Neural cell (in vitro differentiated cells): ENCODE measurements around the gene OVCH1. TPM values are rescaled to one million over a fixed set of nuclear protein-coding genes. Genes with fewer than 3 reads are reported as not detected.

Experiments used
- H2AFZ ChIP-seq: fragments of 200-600, 300-800 bp; sonication (generic), shearing (Covaris generic); 2 replicates; pipeline ENCODE4 v1.6.0; 2014; ENCODE audit warnings: low read depth, mild to moderate bottlenecking, antibody characterized with exemption, low read length, moderate library complexity
- H3F3A ChIP-seq: fragments of 200-600 bp; shearing (Covaris generic); 2 replicates; pipeline ENCODE4 v1.6.1; 2016; ENCODE audit warnings: mild to moderate bottlenecking, moderate library complexity, mixed read lengths, antibody characterized with exemption, low read length; ENCODE audit not compliant: insufficient read depth, poor library complexity, severe bottlenecking
- H3K27ac ChIP-seq: fragments of 200-600, 300-800 bp; sonication (generic), shearing (Covaris generic); 2 replicates; pipeline ENCODE4 v1.5.1; 2014; ENCODE audit warnings: mild to moderate bottlenecking, low read length, moderate library complexity
- H3K27me3 ChIP-seq: fragments of 300-800, 200-600 bp; sonication (generic), shearing (Covaris generic); 2 replicates; pipeline ENCODE4 v1.6.0; 2014; ENCODE audit warnings: mild to moderate bottlenecking, low read depth, low read length, moderate library complexity; ENCODE audit not compliant: insufficient read depth
- H3K36me3 ChIP-seq: fragments of 300-800, 200-600 bp; sonication (generic), shearing (Covaris generic); 2 replicates; pipeline ENCODE4 v1.5.1; 2014; ENCODE audit warnings: mild to moderate bottlenecking, antibody characterized with exemption, low read length, moderate library complexity; ENCODE audit not compliant: insufficient read depth
- H3K4me2 ChIP-seq: fragments of 300-800, 200-600 bp; sonication (generic), shearing (Covaris generic); 2 replicates; pipeline ENCODE4 v1.6.0; 2014; ENCODE audit warnings: mild to moderate bottlenecking, low read length
- H3K4me3 ChIP-seq: fragments of 300-800, 200-600 bp; sonication (generic), shearing (Covaris generic); 2 replicates; pipeline ENCODE4 v1.5.1; 2014; ENCODE audit warnings: mild to moderate bottlenecking, low read length, moderate library complexity
- H3K79me2 ChIP-seq: fragments of 200-600 bp; shearing (Covaris generic); replicated peaks from 2 replicates; pipeline ENCODE4 v1.6.0; 2014; ENCODE audit warnings: mild to moderate bottlenecking, low read length, moderate library complexity; ENCODE audit not compliant: insufficient read depth
- H3K9ac ChIP-seq: fragments of 300-800, 200-600 bp; sonication (generic), shearing (Covaris generic); 2 replicates; pipeline ENCODE4 v1.6.1; 2016; ENCODE audit warnings: mild to moderate bottlenecking, low read length, mixed read lengths
- H3K9me2 ChIP-seq: fragments of 200-600 bp; shearing (Covaris generic); 2 replicates; pipeline ENCODE4 v1.6.1; 2016; ENCODE audit warnings: mild to moderate bottlenecking, low read length, mixed read lengths; ENCODE audit not compliant: insufficient read depth
- H3K9me3 ChIP-seq: fragments of 200-600, 300-800 bp; sonication (generic), shearing (Covaris generic); 2 replicates; pipeline ENCODE4 v1.6.1; 2016; ENCODE audit warnings: mild to moderate bottlenecking, mixed run types, low read length, moderate library complexity, mixed read lengths
- H4K20me1 ChIP-seq: fragments of 200-600 bp; shearing (Covaris generic); 2 replicates; pipeline ENCODE4 v1.6.1; 2016; ENCODE audit warnings: mild to moderate bottlenecking, mixed run types; ENCODE audit not compliant: insufficient read depth
- EP300 ChIP-seq: fragments of 450-650 bp; conservative IDR thresholded peaks from 2 replicates; pipeline ENCODE4 v1.6.1; 2014; ENCODE audit warnings: antibody characterized with exemption, mild to moderate bottlenecking, moderate library complexity; ENCODE audit not compliant: poor library complexity, severe bottlenecking
- EZH2 ChIP-seq: fragments of 200-600, 300-800 bp; shearing (Covaris generic), sonication (generic); IDR thresholded peaks from 2 replicates; pipeline ENCODE4 v1.6.1; 2014; ENCODE audit warnings: antibody characterized with exemption, low read length, borderline replicate concordance, mild to moderate bottlenecking; ENCODE audit not compliant: insufficient read depth, poor library complexity, severe bottlenecking
- MXI1 ChIP-seq: fragments of 450-650 bp; conservative IDR thresholded peaks from 2 replicates; pipeline ENCODE4 v1.6.1; 2014; ENCODE audit warnings: antibody characterized with exemption, mild to moderate bottlenecking; ENCODE audit not compliant: poor library complexity, severe bottlenecking
- POLR2AphosphoS5 ChIP-seq: IDR thresholded peaks from 2 replicates; pipeline ENCODE4 v1.6.1; 2012
- RAD21 ChIP-seq: fragments of 450-650 bp; conservative IDR thresholded peaks from 2 replicates; pipeline ENCODE4 v1.6.1; 2014; ENCODE audit warnings: antibody characterized with exemption, mild to moderate bottlenecking, moderate library complexity
- SMC3 ChIP-seq: fragments of 450-650 bp; conservative IDR thresholded peaks from 2 replicates; pipeline ENCODE4 v1.6.1; 2014; ENCODE audit warnings: antibody characterized with exemption, mild to moderate bottlenecking, moderate library complexity; ENCODE audit not compliant: poor library complexity
- TAF1 ChIP-seq: IDR thresholded peaks from 2 replicates; pipeline ENCODE4 v1.6.1; 2012; ENCODE audit warnings: low read depth
- polyA plus RNA-seq: library from polyadenylated mRNA; depleted of rRNA; stranded (reverse); fragments of >200 nt; gene quantifications from 2 replicates; pipeline ENCODE4 v1.2.3, GENCODE V29; 2014
- TF ChIP-seq, protein P1 (sequence below): fragments of 450-650 bp; IDR thresholded peaks from 2 replicates; pipeline ENCODE4 v1.5.1; 2014; ENCODE audit warnings: antibody characterized with exemption, mild to moderate bottlenecking, moderate library complexity; ENCODE audit not compliant: poor library complexity, severe bottlenecking
- TF ChIP-seq, protein P2 (sequence below): IDR thresholded peaks from 2 replicates; pipeline ENCODE4 v1.6.1; 2012; ENCODE audit warnings: borderline replicate concordance

The OVCH1 gene
- polyA plus RNA-seq, 1 donor from 2014 or later: 0.83 TPM

DNA sequence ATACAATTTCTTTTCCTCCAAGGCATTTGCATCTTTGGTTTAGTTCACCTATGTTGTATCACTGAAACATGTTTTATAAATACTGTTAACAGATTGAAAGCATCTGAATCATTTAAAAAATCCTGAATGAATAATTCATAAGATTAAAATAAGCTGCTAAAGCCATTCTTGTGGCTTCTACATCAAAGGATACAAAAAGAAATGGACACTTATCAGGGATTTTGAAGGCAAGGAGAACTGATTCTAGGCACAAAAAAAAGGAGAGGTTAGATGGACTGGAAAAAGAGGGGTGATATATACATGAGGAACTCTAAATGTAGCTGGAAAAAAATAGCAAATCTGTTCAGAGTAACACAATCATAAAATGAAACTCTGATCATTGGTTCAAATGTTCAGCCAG is 5.8 kb upstream of the OVCH1 start:
- Histone ChIP-seq H3K27ac (no peak overlapping the region), H3K4me3 (no peak overlapping the region), H3K36me3 (no peaks in the 10 kb centered on the region), H3K9ac (no peak overlapping the region), H3K9me2 (no peaks in the 10 kb centered on the region), H4K20me1 (no peaks in the 10 kb centered on the region), H3F3A (no peaks in the 10 kb centered on the region), H2AFZ (no peak overlapping the region), H3K4me2 (no peak overlapping the region), H3K27me3 (no peaks in the 10 kb centered on the region), H3K79me2 (no peaks in the 10 kb centered on the region), H3K9me3 (no peaks in the 10 kb centered on the region)
- TF ChIP-seq, protein P1, sequence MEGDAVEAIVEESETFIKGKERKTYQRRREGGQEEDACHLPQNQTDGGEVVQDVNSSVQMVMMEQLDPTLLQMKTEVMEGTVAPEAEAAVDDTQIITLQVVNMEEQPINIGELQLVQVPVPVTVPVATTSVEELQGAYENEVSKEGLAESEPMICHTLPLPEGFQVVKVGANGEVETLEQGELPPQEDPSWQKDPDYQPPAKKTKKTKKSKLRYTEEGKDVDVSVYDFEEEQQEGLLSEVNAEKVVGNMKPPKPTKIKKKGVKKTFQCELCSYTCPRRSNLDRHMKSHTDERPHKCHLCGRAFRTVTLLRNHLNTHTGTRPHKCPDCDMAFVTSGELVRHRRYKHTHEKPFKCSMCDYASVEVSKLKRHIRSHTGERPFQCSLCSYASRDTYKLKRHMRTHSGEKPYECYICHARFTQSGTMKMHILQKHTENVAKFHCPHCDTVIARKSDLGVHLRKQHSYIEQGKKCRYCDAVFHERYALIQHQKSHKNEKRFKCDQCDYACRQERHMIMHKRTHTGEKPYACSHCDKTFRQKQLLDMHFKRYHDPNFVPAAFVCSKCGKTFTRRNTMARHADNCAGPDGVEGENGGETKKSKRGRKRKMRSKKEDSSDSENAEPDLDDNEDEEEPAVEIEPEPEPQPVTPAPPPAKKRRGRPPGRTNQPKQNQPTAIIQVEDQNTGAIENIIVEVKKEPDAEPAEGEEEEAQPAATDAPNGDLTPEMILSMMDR: no peak
- TF ChIP-seq MXI1 (no peak), TAF1 (no peak), POLR2AphosphoS5 (no peak), EP300 (no peak), RAD21 (no peak), SMC3 (no peak), EZH2 (no peak)
- TF ChIP-seq, protein P2, sequence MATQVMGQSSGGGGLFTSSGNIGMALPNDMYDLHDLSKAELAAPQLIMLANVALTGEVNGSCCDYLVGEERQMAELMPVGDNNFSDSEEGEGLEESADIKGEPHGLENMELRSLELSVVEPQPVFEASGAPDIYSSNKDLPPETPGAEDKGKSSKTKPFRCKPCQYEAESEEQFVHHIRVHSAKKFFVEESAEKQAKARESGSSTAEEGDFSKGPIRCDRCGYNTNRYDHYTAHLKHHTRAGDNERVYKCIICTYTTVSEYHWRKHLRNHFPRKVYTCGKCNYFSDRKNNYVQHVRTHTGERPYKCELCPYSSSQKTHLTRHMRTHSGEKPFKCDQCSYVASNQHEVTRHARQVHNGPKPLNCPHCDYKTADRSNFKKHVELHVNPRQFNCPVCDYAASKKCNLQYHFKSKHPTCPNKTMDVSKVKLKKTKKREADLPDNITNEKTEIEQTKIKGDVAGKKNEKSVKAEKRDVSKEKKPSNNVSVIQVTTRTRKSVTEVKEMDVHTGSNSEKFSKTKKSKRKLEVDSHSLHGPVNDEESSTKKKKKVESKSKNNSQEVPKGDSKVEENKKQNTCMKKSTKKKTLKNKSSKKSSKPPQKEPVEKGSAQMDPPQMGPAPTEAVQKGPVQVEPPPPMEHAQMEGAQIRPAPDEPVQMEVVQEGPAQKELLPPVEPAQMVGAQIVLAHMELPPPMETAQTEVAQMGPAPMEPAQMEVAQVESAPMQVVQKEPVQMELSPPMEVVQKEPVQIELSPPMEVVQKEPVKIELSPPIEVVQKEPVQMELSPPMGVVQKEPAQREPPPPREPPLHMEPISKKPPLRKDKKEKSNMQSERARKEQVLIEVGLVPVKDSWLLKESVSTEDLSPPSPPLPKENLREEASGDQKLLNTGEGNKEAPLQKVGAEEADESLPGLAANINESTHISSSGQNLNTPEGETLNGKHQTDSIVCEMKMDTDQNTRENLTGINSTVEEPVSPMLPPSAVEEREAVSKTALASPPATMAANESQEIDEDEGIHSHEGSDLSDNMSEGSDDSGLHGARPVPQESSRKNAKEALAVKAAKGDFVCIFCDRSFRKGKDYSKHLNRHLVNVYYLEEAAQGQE: no peak

DNA sequence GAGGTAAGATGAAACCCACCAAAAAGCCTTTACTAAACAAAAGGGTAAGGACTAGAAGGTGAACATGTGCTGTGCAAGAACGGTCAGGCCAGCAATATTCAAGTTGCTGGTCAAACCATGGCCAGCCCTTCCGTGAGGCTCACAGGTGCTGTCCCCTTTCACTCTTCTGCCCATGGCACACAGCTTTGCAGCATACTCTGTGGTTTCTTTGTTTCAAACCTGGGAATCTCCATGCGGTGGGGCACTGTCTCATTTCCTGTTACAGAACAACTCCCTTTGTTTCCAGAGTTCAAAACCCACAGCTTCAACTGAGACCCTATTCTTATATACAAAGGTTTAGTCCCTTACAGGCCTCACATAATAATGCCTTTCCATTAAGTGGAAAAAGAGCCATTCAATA is 1.7 kb upstream of the OVCH1 start:
- H3K9me3 ChIP-seq: no peaks in the 10 kb centered on the region
- no peaks in the 10 kb centered on the region for H3K36me3 ChIP-seq
- no peak overlapping the region for H3K4me2 ChIP-seq
- TF ChIP-seq TAF1 (no peak), SMC3 (no peak), EP300 (no peak), RAD21 (no peak), MXI1 (no peak), POLR2AphosphoS5 (no peak), EZH2 (no peak)
- TF ChIP-seq, protein P1: no peak
- TF ChIP-seq, protein P2: no peak
- H2AFZ ChIP-seq: no peak overlapping the region
- H3K9me2 ChIP-seq: no peaks in the 10 kb centered on the region
- H3K4me3 ChIP-seq: no peak overlapping the region
- H3F3A ChIP-seq: no peaks in the 10 kb centered on the region
- no peak overlapping the region for H3K9ac ChIP-seq
- no peak overlapping the region for H3K27ac ChIP-seq
- no peaks in the 10 kb centered on the region for H3K79me2 ChIP-seq
- no peaks in the 10 kb centered on the region for H4K20me1 ChIP-seq
- H3K27me3 ChIP-seq: no peaks in the 10 kb centered on the region
